Activated T-helper 17 cell treated with anti-CD3 and anti-CD28 coated beads, Interleukin-2, amount 50 U/mL, for 72 hours (primary cell): ENCODE results near the gene DEDD. TPM values are rescaled to one million over a fixed set of nuclear protein-coding genes. Genes with fewer than 3 reads are reported as not detected.
"Not testable (repeated sequence)": the region's sequence is repeated elsewhere in the genome, so short reads cannot be mapped to it uniquely, and the experiment has no call there.

Source experiments
- ATAC-seq: fragments of 150-1000 bp; cut with Tn5 transposase; replicated peaks from 2 replicates; pipeline ENCODE4 v1.10.0; 2021; ENCODE audit warnings: mild to moderate bottlenecking, moderate library complexity
- H3K27ac Mint-ChIP-seq: one replicate; pipeline ENCODE4 v1.8.0; 2022; ENCODE audit warnings: mixed read lengths
- H3K27me3 Mint-ChIP-seq: one replicate; pipeline ENCODE4 v1.8.0; 2022; ENCODE audit warnings: mixed read lengths
- H3K36me3 Mint-ChIP-seq: one replicate; pipeline ENCODE4 v1.8.0; 2022; ENCODE audit warnings: low read depth, mild to moderate bottlenecking, mixed read lengths
- H3K4me1 Mint-ChIP-seq: one replicate; pipeline ENCODE4 v1.8.0; 2022; ENCODE audit warnings: mixed read lengths
- H3K4me3 Mint-ChIP-seq: one replicate; pipeline ENCODE4 v1.8.0; 2022; ENCODE audit warnings: mild to moderate bottlenecking, mixed read lengths
- H3K9me3 Mint-ChIP-seq: one replicate; pipeline ENCODE4 v1.8.0; 2022; ENCODE audit warnings: mixed read lengths
- total RNA-seq, 2 donors: library from RNA; stranded (reverse); gene quantifications; one replicate each; pipeline ENCODE4 v1.2.3, GENCODE V29; 2022

The DEDD gene
- total RNA-seq, 2 donors from 2014 or later, result 39.9 to 41.3 TPM

DNA sequence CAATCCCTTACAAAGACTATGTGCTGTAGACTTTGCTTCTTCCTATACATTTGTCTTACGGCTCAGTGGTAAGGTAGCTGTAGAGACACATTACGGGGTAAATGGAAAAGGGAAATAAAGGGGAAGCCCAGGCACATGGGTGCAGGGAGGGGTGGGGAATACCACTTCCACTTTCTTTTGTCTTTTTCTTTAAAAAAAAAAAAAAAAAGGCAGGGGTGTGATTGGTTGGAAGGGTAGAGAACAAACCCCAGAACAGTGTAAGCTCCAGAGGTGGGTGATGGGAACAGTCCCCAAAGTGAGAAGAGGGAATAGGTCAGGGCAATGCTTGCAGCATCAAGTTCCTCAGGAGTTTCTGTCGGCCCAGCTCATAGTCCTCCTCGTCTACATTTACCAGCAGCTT lies 10.6 kb downstream of the DEDD start:
- no peak overlapping the region for H3K4me3 Mint-ChIP-seq
- H3K27me3 Mint-ChIP-seq, result no peaks in the 10 kb centered on the region
- peaks cover 21% of the 10 kb centered on the region for H3K4me1 Mint-ChIP-seq
- H3K27ac Mint-ChIP-seq, result peak overlapping the region; percentile 66
- H3K9me3 Mint-ChIP-seq, result no peaks in the 10 kb centered on the region
- no peak for ATAC-seq
- peaks cover 98% of the 10 kb centered on the region for H3K36me3 Mint-ChIP-seq

DNA sequence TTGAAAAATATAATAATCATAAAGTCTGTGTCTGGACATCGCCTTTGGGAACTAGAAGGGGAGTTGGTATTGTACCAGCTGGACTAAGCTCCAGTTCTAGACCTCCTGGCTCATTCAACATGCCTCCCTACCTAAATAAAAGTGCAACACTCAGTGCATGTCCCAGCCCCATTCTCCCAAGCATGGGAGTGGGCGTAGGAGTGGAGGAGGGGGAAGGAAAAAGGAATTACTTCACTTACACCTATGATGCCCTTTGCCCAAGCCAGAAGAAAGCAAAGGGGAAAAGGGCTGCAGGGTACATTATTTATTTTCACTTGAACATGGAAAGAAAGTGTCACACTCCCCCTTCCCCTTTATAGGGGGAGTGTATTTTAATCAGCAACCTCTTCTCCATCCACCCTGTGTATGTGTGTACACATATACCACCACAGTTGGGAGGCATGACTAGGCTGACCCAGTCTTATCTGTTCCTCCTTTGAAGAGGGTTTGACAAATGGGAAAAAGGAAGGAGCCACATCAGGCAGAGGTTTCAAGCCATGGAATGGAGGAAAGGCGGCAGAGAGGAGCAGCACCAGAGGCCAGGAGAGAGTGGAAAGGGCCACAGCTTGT lies 11.3 kb downstream of the DEDD start:
- peak overlapping the region; percentile 66 for H3K27ac Mint-ChIP-seq
- ATAC-seq, result no peak
- no peak overlapping the region for H3K4me3 Mint-ChIP-seq
- H3K4me1 Mint-ChIP-seq, result peaks cover 22% of the 10 kb centered on the region
- no peaks in the 10 kb centered on the region for H3K9me3 Mint-ChIP-seq
- no peaks in the 10 kb centered on the region for H3K27me3 Mint-ChIP-seq
- H3K36me3 Mint-ChIP-seq, result peaks cover 97% of the 10 kb centered on the region

DNA sequence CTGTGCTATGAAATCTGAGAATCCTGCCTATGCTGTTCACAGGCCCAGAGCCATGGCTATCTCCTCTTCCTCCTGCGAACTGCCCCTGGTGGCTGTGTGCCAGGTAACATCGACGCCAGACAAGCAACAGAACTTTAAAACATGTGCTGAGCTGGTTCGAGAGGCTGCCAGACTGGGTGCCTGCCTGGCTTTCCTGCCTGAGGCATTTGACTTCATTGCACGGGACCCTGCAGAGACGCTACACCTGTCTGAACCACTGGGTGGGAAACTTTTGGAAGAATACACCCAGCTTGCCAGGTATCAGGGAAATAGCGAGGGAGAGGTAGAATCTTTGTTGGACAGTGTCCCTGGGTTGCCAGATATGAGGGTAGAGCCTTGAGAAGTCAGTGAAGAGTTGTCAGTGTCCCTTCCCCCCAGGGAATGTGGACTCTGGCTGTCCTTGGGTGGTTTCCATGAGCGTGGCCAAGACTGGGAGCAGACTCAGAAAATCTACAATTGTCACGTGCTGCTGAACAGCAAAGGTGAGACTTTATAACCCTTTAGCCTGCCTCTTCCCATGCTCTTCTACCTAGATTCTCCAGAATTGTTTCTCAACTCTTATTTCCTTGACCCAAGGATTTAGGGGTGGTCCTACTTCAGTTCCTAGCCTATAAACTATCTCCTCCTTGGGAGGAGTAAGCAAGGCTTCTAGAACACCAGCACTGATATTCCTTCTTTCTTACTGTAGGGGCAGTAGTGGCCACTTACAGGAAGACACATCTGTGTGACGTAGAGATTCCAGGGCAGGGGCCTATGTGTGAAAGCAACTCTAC lies 13.2 kb downstream of the DEDD start:
- H3K27ac Mint-ChIP-seq, result peak overlapping the region; percentile 80
- peak overlapping the region; percentile 93 for H3K4me3 Mint-ChIP-seq
- H3K36me3 Mint-ChIP-seq, result peaks cover 97% of the 10 kb centered on the region
- H3K9me3 Mint-ChIP-seq, result no peaks in the 10 kb centered on the region
- ATAC-seq, result peak; percentile 64
- H3K27me3 Mint-ChIP-seq, result no peaks in the 10 kb centered on the region
- H3K4me1 Mint-ChIP-seq, result peaks cover 32% of the 10 kb centered on the region

DNA sequence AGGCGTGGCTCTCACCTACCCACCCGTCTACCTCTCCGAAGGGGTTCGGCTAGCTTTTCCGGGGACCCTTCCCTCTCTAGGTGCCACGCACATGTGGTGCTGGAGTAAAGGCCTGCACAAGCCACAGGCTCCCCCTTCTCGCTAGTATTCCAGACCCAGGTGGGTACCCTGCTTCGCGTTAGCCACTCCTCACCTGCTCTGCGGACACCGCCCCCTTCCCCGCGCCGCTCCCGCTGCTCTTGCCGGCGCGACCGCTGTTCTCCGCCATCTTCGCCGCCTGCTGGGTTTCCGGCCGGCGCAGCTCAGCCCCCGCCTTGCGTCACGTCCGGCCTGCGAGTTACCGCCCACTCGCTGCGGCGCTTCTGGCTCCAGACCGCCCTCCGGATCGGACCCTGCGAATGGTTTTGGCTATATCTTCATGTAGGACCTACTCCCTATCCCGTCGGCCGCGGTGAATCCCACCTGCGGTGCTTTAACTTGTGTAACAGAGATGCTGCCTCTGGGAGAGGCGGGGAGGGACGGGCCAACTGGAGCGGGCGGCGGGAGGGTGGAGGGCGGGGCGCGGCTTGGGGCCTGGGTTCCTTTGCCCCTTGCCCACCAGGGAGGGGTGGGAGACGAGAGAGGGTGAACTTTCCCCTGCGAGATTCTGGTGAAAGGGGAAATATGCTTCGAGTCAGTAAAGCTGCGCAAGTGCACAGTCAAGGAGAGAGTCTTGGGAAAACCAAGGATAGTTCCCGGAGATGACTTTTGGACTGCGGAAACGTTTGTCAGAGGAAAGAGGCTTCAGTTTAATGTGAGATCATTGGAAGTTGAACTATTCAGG lies 14.5 kb downstream of the DEDD start, which contains the start of the genes NIT1 and PFDN2:
Gene NIT1 (plus strand): TSS at position 347 of the 823 bp plus-strand sequence. CDS start 72 bp downstream, at position 419.
Gene PFDN2 (minus strand): TSS at position 279 of the 823 bp plus-strand sequence. CDS start 11 bp downstream, at position 268.
- H3K27ac Mint-ChIP-seq, result peak within 1 kb of the TSS; percentile 80
- H3K4me3 Mint-ChIP-seq, result peak within 1 kb of the TSS; percentile 93
- H3K9me3 Mint-ChIP-seq, result no peaks in the 10 kb centered on the region
- peaks cover 97% of the 10 kb centered on the region for H3K36me3 Mint-ChIP-seq
- peaks cover 38% of the 10 kb centered on the region for H3K4me1 Mint-ChIP-seq
- ATAC-seq, result peak; percentile 67
- H3K27me3 Mint-ChIP-seq, result no peaks in the 10 kb centered on the region

DNA sequence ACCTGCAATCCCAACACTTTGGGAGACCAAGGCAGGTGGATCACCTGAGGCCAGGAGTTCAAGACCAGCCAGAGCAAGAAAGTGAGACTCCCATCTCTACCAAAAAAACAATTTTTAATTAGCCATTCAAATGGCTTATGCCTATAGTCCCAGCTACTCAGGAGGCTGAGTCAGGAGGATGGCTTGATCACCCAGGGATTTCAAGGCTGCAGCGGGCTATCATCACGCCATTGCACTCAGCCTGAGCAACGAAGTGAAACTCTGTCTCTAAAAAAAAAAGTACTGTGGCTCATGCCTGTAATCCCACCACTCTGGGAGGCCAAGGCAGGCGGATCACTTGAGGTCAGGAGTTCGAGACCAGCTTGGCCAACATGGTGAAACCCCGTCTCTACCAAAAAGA lies 16.5 kb downstream of the DEDD start:
- Mint-ChIP-seq H3K4me1 (peaks cover 37% of the 10 kb centered on the region), H3K4me3 (peak overlapping the region; percentile 93), H3K36me3 (peaks cover 93% of the 10 kb centered on the region)

DNA sequence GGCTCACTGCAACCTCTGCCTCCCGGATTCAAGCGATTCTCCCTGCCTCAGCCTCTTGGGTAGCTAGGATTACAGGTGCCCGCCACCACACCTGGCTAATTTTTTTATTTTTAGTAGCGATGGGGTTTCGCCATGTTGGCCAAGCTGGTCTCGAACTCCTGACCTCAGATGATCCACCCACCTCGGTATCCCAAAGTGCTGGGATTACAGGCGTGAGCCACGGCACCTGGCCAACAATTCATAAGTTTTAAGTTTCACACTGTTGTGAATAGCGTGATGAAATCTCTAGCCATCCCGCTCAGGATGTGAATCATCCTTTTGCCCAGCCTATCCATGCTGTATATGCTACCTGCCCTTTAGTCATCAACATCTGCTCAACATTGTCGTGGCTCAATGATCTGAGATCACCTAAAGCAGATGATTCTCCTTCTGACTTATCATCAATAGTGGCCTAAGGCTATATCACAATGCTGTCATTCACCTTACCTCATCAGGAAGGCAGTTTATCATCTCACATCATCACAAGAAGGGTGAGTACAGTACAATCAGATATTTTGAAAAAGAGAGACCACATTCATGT lies 17.2 kb downstream of the DEDD start:
- peak overlapping the region; percentile 93 for H3K4me3 Mint-ChIP-seq
- peak overlapping the region; percentile 80 for H3K27ac Mint-ChIP-seq
- peaks cover 37% of the 10 kb centered on the region for H3K4me1 Mint-ChIP-seq
- H3K36me3 Mint-ChIP-seq, result peaks cover 89% of the 10 kb centered on the region
- peak; percentile 80 for ATAC-seq
- H3K9me3 Mint-ChIP-seq, result no peaks in the 10 kb centered on the region
- no peaks in the 10 kb centered on the region for H3K27me3 Mint-ChIP-seq

More for the DNA sequence above, 16.5 kb downstream of the DEDD start:
- not testable (repeated sequence) for H3K9me3 Mint-ChIP-seq, ATAC-seq, H3K27me3 Mint-ChIP-seq
- H3K27ac Mint-ChIP-seq, result peak overlapping the region; percentile 80

DNA sequence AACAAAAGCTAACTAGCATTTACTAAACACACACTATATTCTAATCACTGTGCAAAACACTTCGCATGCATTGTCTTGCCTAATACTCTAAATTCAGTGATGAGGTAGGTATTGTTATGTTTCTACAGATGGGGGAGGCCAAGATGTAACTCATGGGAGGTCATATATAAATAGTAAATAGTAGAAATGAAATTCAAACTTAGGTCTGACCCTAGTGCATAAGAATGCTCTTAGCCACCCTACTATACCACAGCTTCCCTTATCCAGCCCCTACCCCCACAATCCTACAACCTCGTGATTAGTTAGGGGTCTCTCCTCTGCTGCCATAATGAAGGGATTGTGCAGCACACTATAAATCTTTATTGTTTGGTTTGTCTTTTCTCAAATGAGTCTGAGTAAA lies 17.9 kb downstream of the DEDD start:
- no peaks in the 10 kb centered on the region for H3K9me3 Mint-ChIP-seq
- ATAC-seq, result no peak
- H3K36me3 Mint-ChIP-seq, result peaks cover 87% of the 10 kb centered on the region
- H3K27ac Mint-ChIP-seq, result peak overlapping the region; percentile 80
- H3K4me3 Mint-ChIP-seq, result peak overlapping the region; percentile 93
- peaks cover 32% of the 10 kb centered on the region for H3K4me1 Mint-ChIP-seq
- no peaks in the 10 kb centered on the region for H3K27me3 Mint-ChIP-seq

DNA sequence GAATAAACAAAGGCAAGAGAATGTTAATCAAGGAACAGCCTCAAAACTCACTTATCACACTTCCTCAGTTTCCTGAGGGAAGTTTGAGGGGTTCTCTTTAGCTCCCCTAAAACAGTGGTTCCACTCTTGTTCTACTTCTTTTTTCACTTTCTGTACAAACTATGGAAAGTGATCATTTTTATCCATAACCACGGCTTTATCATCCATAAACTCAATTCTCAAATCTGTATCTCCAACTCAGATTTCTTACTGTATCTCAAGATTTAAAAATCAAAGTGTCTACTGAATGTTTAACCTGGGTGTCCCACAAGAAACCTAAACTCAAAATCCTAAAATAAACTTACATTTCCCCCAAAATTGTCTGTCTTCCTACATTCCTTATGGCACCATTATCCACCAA lies 18.6 kb downstream of the DEDD start:
- peak overlapping the region; percentile 93 for H3K4me3 Mint-ChIP-seq
- H3K4me1 Mint-ChIP-seq, result peaks cover 29% of the 10 kb centered on the region
- no peaks in the 10 kb centered on the region for H3K27me3 Mint-ChIP-seq
- no peak for ATAC-seq
- peaks cover 87% of the 10 kb centered on the region for H3K36me3 Mint-ChIP-seq
- H3K9me3 Mint-ChIP-seq, result no peaks in the 10 kb centered on the region
- H3K27ac Mint-ChIP-seq, result peak overlapping the region; percentile 80

DNA sequence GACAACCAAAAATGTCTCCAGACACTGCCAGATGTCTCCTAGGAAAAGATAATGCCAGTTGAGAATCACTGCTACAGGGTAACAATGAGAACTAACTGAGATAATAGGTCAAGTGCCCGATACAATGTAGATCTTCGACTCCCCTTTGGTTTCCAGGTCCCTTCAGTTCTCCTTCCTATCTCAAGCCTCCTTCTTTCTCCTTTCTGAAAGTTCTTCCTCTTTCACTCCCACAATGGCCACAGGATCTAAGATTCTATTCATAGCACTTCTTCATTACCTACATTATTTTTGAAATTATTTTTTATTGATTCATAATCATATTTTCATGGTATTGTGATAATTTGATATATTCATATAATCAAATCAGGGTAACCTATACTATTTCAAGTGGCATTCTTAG lies 20.9 kb downstream of the DEDD start:
- H3K27me3 Mint-ChIP-seq, result no peaks in the 10 kb centered on the region
- no peak for ATAC-seq
- no peak overlapping the region for H3K4me3 Mint-ChIP-seq
- no peaks in the 10 kb centered on the region for H3K9me3 Mint-ChIP-seq
- H3K4me1 Mint-ChIP-seq, result peaks cover 30% of the 10 kb centered on the region
- peaks cover 80% of the 10 kb centered on the region for H3K36me3 Mint-ChIP-seq
- peak overlapping the region; percentile 78 for H3K27ac Mint-ChIP-seq

DNA sequence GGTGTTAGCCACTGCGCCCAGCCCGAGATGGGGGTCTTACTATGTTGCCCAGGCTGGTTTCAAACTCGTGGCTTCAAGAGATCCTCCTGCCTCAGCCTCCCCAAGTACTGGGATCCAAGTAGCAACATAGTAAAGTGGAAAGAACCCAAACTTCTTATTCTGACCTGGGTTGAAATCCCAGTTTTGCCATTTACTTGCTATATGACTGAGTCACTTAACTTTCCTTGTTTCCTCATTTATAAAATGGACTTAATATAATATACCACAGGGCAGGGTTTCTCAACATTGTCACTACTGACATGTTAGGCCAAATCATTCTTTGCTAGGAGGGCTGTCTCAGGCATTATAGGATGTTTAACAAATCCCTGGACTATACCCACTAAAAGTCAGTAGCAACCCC lies 21.4 kb downstream of the DEDD start:
- peaks cover 26% of the 10 kb centered on the region for H3K4me1 Mint-ChIP-seq
- no peak overlapping the region for H3K4me3 Mint-ChIP-seq
- ATAC-seq, result no peak
- H3K36me3 Mint-ChIP-seq, result peaks cover 80% of the 10 kb centered on the region
- peak overlapping the region; percentile 78 for H3K27ac Mint-ChIP-seq
- H3K27me3 Mint-ChIP-seq, result no peaks in the 10 kb centered on the region
- no peaks in the 10 kb centered on the region for H3K9me3 Mint-ChIP-seq

DNA sequence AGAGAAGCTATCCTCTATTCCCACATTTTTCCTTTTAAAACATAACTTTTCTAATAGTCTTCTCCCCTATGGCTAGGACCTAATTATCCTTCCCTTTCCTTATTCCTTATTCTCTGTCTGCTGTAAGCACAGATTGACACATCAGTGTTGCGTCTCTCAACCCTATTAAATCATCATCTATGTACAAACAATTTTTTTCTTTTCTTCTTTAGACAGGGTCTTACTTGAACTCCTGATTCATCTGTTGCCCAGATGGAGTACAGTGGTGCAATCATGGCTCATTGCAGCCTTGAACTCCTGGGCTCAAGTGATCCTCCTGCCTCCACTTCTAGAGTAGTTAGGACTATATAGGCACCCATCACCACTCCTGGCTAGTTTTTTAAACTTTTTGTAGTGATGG lies 26.0 kb downstream of the DEDD start:
- no peak overlapping the region for H3K4me3 Mint-ChIP-seq
- peaks cover 9% of the 10 kb centered on the region for H3K4me1 Mint-ChIP-seq
- ATAC-seq, result no peak
- H3K27me3 Mint-ChIP-seq, result no peaks in the 10 kb centered on the region
- peaks cover 78% of the 10 kb centered on the region for H3K36me3 Mint-ChIP-seq
- no peaks in the 10 kb centered on the region for H3K9me3 Mint-ChIP-seq
- H3K27ac Mint-ChIP-seq, result peak overlapping the region; percentile 18

DNA sequence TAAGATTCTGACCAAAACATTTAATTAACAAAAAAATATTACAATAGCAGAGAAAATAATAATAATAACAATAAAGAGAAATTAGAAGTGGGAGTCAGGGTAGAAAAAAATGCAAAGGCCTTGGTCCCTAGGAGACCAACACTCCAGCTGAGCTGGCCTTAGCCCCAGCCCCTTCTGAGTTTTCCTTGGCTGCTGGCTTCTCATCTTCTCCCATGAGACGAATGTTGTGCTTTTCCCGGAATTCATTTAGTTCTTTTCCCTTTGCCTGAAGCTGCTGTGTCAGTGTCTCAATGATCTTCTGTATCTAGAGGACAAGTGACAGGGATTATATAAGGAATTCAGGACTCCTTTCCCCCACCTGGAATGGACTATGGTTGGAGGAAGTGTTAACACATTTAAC lies 31.9 kb downstream of the DEDD start:
- H3K4me1 Mint-ChIP-seq, result peaks cover 21% of the 10 kb centered on the region

DNA sequence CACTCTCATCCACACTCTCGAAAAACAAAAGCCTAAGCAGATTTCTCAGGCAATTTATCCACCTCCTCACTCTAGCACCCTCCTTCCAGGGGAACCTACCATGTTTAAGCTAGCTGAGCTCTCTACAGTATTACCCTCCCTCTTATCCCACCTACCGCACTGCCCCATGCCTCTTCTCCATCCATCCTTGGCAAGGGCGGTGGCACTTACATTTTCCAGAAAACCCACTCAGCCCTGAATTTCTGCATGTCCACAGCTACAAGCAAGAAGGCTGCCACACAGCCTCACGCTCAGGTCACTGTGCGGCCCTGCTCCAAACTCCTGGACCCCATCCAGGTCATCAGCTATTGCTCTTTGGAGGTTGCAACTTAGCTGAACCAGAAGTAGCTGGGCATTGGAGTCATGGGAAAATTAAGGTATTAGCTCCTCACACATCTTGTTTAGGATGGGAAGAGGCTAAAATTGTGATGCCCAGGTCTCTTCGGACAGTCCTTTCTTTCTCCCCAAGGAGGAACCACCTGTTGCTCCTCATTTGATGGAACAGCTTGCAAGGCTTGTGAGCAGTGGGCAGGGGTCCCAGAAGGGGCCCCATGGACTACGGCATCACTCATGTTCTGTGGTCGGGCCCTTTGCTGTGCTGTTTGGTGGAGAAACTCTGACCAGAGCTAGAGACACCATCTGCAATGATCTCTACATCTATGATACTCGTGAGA lies 33.2 kb downstream of the DEDD start:
- Mint-ChIP-seq H3K27ac (no peak overlapping the region), H3K4me3 (peak overlapping the region; percentile 73), H3K27me3 (no peaks in the 10 kb centered on the region), H3K9me3 (no peaks in the 10 kb centered on the region), H3K36me3 (peaks cover 56% of the 10 kb centered on the region), H3K4me1 (peaks cover 16% of the 10 kb centered on the region)
- ATAC-seq, result no peak

More for the DNA sequence above, 31.9 kb downstream of the DEDD start:
- peaks cover 68% of the 10 kb centered on the region for H3K36me3 Mint-ChIP-seq
- H3K27me3 Mint-ChIP-seq, result no peaks in the 10 kb centered on the region
- H3K9me3 Mint-ChIP-seq, result no peaks in the 10 kb centered on the region
- H3K4me3 Mint-ChIP-seq, result no peak overlapping the region
- peak overlapping the region; percentile 52 for H3K27ac Mint-ChIP-seq
- ATAC-seq, result no peak
